Neural cell (in vitro differentiated cells): ENCODE data around the gene MYH13.

ENCODE experiments used
- CTCF ChIP-seq: fragments of 450-650 bp; IDR thresholded peaks from 2 replicates; pipeline ENCODE4 v1.5.1; 2014; ENCODE audit warnings: antibody characterized with exemption, mild to moderate bottlenecking, moderate library complexity; ENCODE audit not compliant: poor library complexity, severe bottlenecking
- EZH2 ChIP-seq: fragments of 200-600, 300-800 bp; shearing (Covaris generic), sonication (generic); IDR thresholded peaks from 2 replicates; pipeline ENCODE4 v1.6.1; 2014; ENCODE audit warnings: antibody characterized with exemption, low read length, borderline replicate concordance, mild to moderate bottlenecking; ENCODE audit not compliant: insufficient read depth, poor library complexity, severe bottlenecking
- POLR2AphosphoS5 ChIP-seq: IDR thresholded peaks from 2 replicates; pipeline ENCODE4 v1.6.1; 2012

DNA sequence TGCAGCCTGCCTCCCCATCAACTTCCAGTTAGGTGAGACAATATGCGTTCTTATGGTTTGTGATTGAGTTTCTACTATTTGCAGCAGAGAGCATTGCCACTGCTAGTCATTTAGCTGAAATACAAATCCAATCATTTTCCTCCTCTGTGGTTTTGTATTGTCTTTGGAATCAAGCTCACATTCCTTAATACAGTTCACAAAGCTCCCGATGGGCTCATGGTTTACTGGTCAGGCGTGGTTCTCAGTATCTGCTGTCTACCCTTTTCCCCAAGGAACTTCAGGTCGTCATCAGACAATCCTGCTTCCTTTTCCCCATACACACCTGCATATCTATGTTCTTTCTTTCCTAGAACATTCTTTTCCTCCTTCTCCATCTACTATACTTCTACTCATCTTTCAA lies 104.8 kb downstream of the MYH13 start:
- no peak for TF ChIP-seq CTCF
- no peak for TF ChIP-seq POLR2AphosphoS5
- TF ChIP-seq EZH2: no peak
